HG03439 (cell line): ENCODE data around the gene HSD3B2.
"Not testable (repeated sequence)": the region's sequence is repeated elsewhere in the genome, so short reads cannot be mapped to it uniquely, and the experiment has no call there.

ENCODE experiments used
- ATAC-seq: cut with Tn5 transposase; IDR thresholded peaks from one replicate; pipeline ENCODE4 v1.9.1; 2021; ENCODE audit warnings: mild to moderate bottlenecking, moderate library complexity; ENCODE audit not compliant: unreplicated experiment

Gene HSD3B2

DNA sequence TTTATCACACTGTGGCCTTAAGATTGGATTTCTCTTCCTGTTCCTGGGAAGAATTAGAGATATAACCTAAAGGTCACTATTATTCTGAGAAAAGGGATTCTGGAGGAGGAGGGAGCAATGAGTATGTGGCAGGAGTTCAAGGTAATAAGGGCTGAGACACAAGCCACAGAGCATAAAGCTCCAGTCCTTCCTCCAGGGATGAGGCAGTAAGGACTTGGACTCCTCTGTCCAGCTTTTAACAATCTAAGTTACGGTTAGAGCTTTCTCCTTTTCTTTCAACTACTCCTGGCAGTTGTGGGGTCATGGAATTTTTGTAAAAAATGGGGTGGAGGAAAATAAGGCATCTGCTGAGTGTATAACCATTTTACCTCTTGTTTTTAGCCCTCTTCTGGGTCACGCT, at the start of gene HSD3B2:
Gene HSD3B2, plus strand, starts transcription at position 201 of the 400 bp plus-strand sequence. CDS start 270 bp downstream, outside the sequence.
- ATAC-seq = no peak

DNA sequence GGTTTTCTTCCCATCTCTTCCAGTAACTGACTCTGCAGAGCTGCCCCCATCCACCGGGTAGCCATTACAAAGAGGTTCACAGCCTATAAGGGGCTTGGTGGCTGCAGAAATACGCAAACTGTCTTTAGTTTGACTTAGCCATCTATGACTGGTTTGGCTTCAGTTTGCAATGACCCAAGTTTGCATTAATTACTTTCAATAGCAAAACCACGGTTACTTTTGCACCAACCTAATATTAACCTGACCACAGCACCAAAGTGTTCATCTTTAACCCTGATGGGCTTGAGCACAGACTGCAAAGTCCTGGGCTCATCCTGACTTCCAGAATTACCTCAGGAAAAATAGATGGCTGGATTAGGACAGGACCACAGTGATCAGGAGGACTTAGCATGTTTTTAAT, 48.5 kb upstream of the HSD3B2 start:
- no peak for ATAC-seq

DNA sequence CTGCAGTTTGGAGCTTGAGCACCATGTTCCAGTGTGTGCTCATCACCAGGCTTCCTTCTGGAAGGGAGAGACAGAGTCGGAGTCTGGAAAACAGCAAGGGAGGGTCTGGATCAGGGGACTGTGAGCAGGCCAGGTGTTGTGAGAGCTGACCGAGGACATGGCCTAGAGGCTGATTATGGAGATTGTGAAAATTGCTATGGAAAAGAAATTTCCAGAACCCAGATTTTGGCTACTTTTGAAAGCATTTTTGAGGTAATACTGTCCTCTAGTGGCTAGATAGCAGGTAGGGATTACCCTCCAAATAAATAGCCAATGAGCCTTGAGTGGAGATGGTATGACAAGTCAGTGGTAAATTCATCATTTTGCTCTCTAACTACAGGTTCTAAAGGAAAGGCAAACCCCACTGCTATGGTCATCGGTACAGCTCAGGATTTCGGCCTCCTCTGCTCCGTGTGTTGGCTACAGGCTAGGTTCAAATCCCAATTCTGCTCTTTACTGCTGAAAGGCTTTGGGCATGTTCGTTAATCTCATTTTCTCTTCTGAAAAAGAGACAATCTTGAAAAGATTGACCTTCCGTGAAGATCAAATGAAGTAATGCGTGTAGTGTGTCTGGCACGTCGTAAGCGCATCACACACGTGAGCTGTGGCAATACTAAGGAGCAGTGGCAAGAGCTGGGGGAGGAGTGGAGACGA, 47.4 kb upstream of the HSD3B2 start:
- ATAC-seq = no peak

DNA sequence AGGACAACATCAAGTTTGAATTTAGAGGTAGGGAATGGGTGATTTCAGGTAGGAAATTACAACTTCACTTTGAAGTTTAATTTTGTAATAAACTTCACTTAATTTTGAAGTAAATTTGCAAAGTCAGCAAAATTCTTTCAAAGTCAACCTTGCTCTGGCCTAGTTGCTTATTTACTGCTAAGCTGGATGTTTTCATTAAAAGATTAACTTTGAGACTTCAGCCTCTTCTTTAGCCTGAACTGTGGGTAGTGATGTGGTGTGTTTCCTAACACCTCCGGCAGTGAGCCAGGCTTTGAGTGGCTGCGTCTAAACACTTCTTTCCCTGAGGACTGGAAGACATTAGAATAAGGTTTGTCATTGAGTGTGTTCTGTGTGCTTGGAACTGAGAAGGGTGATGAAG, 46.4 kb upstream of the HSD3B2 start, which contains the start of gene HAO2:
Gene HAO2, plus strand, starts transcription at position 232 of the 400 bp plus-strand sequence. CDS start 12,301 bp downstream, outside the sequence.
- no peak for ATAC-seq

DNA sequence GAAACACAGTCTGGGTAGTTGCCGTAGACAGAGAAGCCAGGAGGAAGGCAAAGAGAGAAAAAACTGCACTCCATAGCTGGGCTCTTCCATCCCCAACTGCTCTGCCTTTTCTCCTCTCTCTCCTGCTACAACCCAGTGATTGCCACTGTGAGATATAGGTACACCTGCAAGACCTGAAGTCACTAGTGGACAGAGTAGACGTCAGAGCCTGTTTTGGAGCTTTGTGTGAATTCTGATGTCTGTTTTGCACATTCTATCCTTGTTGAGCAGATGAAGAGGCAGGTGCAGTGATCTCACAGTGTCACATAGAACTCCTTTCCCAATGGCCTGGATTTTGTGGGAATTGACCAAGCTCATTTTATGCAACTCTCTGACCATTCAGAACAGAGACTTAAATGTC, 44.2 kb upstream of the HSD3B2 start:
- no peak for ATAC-seq

DNA sequence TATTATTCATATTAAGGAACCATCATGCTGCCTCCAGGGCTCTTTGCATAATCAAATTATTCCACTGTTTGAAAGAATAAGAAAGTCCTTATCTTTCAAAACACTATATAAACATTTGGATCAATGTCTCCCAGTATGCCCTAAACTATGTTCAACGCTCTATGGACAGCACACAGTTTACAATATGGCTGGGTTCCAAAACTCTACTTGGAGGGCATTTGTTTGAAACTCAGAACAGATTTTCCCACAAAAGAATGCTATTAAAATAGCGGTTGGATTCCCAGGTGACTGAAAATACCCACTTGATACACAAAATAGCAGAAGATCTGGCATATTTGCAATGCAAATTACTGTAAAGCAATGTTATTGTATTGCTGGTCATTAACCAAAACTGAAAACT, 43.1 kb upstream of the HSD3B2 start:
- ATAC-seq = no peak

DNA sequence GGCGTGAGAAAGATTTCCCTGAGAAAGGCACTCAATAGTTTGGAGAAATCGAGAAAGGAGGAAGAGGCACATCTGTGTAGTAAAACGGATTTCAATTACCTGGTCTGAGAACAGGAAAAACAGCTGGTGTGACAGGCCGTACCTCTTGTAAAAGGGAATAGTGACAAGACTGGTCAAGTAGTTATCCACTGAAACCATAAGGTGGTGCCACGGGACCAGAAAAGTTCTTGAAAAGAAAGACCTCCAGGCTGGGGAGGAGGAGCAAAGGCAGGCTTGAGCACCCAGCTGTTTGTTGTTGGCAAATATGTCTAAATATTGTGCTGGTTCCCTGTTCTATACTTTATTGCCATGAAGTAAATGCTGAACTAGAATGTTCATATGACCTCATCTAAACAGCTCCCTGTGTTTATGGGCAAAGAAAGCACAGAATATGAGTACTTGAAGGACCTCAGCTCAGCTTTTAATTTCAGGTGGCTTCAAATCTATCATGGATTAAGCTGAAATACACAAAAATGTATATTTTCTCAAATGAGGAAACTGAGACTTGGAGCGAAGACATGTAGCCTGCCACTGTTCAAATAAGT, 42.4 kb upstream of the HSD3B2 start:
- ATAC-seq = no peak

DNA sequence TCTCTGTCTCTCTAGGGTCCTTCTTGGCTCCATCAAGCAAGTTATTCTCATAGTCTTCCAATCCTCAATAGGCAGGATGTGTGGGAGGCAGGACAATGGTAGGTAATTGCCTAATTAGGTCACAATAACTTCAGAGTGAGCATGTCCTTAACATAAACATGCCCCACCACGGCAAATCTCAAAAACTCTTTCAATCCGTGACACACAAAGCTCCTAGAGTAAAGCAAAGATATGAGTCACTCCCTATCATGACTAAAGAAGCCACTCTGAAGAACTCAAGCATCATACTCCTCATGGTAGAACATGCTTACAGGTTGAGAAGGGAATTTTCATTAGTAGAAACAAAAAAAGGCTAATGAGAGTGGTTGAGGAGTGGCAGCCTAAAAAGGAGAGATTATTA, 41.5 kb upstream of the HSD3B2 start:
- ATAC-seq = no peak

DNA sequence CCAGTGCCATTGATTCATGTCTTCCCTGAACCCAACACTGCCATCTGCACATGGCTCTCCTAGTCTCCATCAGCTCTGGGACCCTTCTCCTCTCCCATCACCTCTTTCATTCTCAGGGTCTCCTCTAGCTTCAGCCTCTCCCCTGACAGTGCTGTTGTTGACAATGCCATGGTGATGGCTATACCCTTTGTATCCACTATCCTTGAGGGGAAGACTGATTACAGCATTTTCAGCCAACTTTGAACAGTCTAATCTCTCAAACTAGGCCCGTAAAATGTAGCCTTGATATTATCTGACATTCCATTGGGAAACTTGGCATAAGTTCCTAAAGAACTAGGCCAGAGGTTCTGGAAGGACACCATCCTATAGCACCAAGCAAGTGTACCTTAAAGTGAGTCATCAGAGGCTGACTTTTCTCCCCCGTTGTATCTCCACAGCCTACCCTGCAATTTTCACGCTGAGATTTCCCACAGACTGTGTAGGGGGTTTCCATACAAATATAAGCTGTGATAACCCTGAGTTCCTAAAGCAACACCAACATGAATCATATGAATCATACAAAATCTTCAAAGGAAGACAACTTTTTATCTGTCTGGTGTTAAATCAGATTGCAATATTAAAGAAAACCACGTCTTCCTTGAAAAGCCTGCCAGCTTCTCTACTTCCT, 40.6 kb upstream of the HSD3B2 start:
- ATAC-seq = no peak

DNA sequence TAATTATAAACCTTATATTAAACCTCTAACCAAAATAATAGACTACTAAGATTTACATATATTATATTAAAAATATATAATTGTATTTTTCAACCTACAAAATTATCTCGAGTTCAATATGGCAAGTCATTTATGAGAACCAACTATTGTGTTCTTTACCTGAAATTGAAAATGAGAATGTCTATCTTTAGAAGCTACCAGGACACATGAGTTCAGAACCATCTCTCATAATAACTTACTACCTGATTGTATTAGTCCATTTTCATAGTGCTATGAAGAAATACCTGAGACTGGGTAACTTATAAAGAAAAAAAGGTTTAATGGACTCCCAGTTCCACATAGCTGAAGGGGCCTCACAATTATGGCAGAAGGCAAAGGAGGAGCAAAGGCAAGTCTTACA, 39.6 kb upstream of the HSD3B2 start:
- ATAC-seq = no peak

DNA sequence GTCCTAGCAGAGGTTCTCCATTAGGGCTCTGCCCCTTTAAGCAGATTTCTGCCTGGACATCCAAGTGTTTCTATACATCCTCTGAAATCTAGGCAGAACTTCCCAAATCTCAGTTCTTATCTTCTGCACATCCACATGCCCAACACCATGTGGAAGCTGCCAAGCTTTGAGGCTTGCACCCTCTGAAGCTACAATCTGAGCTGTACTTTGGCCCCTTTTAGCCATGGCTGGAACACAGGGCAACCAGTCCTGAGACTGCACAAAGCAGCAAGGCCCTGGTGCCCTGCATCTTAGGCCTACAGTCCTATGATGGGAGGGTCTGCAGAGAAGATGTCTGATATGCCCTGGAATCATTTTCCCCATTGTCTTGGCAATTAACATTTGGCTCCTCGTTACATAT, 38.4 kb upstream of the HSD3B2 start:
- ATAC-seq = no peak

DNA sequence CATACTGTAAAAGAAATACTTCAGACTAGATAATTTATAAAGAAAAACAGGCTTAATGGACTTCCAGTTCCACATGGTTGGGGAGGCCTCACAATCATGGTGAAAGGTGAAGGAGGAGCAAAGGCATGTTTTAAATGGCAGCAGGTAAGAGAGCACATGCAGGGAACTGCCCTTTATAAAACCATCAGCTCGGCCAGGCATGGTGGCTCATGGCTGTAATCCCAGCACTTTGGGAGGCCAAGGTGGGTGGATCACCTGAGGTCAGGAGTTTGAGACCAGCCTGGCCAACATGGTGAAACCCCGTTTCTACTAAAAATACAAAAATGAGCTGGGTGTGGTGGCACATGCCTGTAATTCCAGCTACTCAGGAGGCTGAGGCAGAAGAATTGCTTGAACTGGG, 37.4 kb upstream of the HSD3B2 start:
- not testable (repeated sequence) for ATAC-seq

DNA sequence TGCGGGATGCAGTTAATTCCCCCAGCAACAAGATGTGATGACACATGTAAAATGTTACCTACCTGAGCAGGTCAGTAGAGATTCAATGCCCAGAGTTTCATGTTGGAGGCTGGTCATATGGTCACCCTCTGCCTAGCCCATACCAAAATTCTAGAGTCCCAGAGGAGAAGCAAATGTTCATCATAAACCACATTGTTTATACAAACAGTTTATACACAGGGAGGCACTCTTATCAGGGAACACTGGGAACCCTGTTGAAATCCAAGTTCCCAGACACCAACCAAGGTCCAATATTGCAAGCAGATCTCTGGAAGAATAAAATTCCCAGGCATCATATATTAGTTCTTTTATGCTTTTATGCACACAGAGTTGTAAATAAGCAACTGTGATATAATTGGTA, 35.8 kb upstream of the HSD3B2 start:
- ATAC-seq = no peak

DNA sequence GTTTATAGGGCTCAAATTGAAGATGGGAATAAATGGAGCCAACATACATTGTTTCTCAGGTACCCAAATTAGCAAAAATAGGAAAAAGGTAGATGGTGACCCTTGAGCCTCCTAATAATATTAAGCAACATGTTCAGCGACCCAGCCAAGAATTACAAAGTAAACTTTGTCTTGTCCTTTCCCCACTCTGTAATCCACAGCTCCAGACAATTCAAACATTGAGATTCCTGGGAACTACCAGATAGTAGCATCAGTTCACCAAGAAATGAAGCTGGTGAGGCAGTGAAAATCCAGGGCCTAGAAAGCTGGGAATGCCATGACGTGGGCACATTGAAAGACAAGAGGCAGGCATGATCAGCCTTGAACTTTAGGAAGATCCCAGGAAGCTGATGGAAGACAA, 34.6 kb upstream of the HSD3B2 start:
- ATAC-seq = no peak

DNA sequence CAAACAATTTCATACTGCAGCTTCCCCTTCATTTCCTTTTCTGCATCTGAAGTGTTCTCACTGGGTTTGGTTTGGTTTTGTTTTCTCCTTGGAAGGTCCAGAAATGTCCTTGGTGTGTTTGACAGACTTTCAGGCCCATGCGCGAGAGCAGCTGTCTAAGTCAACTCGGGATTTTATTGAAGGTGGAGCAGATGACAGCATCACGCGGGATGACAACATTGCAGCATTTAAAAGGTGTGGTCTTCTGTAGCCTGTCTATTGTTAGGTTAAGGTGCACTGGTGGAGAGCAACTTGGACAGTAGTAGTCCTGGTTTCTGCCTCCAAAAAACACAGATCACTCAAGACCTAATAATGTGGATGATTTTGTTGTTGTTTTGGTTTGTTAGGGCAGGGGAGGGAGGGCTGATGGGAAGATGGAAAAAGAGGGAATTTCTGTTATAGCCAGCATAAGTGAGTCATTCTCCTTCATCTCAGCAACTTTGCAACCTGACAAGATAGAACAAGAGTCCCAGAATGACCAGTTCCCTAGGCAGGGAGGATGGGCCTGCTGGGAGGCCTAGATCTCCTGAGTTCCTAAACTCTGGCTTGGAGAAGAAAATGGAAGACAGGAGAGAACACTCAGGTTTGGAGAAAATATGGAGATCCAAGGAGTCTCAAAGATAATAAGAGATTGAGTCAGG, 33.8 kb upstream of the HSD3B2 start:
- no peak for ATAC-seq

DNA sequence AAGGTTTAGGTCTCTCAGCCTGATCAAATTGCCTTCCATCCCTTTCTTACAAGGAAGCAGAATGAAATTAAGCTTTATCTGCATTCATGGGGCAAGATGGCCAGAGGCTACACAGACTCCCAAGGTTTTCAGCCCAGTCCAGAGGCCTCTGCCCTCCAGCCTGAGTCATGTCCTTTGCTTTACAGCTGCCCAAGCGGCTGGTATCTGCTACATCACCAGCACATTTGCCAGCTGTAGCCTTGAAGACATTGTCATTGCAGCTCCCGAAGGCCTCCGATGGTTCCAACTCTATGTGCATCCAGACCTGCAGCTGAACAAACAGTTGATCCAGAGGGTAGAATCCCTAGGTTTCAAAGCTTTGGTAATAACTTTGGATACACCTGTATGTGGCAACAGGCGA, 30.4 kb upstream of the HSD3B2 start:
- ATAC-seq = no peak

DNA sequence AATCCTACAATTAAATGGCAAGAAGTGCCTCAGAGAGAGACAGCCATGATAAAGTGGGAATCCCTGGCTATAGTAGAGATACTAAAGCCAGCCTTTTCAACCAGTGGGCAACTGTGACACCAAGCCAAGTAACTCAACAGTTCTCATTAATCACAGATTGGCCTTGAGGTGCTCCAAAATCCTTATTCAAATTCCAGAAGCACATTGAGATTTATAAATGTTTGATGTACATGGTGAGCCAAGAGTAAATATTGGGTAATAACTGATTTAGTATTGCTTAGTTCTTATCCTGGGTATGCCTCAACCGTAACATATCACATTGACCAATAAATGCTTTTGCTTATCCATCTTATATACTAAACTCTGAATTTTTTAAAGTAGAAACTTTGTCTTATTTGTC, 29.3 kb upstream of the HSD3B2 start:
- ATAC-seq = no peak

DNA sequence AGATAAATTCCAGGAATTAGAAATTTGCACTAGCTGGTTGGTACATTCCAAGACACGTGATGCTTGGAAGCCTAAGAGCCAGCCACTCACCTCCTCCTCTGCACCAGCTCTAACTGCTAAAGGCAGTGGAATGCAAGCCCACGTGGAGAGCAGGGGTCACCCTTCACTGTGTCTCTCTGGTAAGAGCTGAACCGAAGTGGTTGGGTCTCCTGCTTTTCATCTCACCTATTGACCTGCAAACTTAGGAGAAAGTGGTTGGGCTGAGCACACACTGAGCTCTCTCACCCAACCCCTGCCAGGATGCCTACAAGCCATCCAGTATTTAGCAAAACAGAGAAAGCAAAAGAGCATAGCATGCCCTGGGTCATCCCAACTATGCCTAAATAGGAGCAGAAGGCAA, 27.1 kb upstream of the HSD3B2 start:
- no peak for ATAC-seq

DNA sequence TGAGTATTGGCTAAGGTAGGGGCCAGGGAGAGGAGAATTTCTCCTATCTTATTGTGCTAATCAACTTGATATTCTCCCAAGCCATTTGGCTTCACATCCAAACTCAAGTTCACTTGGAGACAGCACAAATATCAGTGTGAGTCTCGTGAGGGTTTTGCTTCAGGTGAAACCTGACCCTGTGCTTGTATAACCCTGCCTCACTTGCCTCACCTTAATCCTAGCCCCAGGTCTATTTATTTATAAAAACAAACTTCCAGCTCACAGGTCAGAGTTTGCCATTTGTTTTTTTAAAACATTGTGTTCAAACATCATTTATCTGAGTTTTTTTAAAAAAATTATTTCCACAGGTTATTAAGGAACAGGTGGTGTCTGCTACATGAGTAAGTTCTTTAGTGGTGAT, 26.5 kb upstream of the HSD3B2 start:
- ATAC-seq = no peak

DNA sequence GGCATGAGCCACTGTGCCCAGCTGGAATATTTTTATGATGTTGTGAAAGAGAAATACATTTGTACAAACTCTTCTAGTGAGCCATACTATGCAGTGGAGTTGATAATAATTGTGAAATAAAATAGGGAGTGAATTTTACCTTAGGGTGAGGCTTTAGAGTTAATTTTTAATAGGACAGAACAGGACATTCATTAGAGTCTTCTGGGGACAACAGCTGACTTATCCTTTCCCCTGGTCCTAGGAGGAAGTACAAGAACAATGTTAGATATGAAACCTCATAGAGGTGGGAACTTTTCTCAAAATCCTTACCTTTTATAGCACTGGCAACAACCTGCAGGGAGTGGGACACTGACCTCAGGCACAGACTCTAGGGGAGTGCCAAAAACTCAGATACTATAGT, 24.4 kb upstream of the HSD3B2 start:
- ATAC-seq = no peak

DNA sequence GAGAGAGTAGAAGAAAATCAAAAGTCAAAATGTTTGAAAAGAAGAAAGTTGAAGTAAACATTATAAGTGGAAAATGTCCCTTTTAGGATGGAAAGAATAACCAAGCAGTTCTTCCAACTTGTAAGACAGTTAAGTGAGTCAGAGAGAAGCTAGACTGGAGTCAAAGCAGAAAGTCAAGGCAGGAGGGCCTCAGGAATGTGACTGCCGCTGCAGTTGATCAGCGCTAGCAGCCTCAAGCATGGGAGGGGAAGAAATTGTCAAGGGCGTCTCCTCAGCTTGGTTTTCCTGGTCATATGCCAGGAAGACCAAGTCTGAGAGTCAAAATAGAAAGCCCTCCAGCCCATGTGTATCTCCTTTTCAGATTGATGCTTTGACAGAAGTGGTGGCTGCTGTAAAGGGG, 23.2 kb upstream of the HSD3B2 start:
- no peak for ATAC-seq

DNA sequence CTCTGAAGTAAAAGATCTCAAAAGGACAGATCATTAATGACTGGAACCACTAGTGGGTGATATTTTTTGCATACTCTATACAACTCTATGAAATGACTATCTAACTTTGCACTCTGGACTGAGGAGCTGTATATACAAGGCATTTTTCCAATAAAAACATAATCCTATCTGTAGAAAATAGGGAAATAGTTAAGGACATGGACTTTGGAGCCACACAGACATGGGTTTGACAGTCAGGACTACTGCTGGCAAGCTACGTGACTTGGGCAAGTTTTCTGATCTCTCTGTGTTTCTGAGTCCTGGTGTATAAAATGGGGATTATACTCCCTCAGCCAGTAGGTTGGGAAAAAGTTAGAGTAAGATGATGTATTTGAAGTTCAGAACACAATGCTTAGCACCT, 20.9 kb upstream of the HSD3B2 start:
- no peak for ATAC-seq
